ENCODE measurements around the gene OR2V2.
A peak's percentile ranks its signal among the peaks of the same experiment; 100 is the strongest.

OR2V2 gene

GRCh38 chr5:181186022-181186421 is 38.6 kb downstream of the OR2V2 start:
- H3K27ac ChIP-seq (ENCODE audit: low read depth, low read length) = no peak overlapping the region
- H3K4me1 ChIP-seq (ENCODE audit: control insufficient read depth, insufficient read depth, low read length, unreplicated experiment) = peaks cover 6% of the 10 kb centered on the region

DNA sequence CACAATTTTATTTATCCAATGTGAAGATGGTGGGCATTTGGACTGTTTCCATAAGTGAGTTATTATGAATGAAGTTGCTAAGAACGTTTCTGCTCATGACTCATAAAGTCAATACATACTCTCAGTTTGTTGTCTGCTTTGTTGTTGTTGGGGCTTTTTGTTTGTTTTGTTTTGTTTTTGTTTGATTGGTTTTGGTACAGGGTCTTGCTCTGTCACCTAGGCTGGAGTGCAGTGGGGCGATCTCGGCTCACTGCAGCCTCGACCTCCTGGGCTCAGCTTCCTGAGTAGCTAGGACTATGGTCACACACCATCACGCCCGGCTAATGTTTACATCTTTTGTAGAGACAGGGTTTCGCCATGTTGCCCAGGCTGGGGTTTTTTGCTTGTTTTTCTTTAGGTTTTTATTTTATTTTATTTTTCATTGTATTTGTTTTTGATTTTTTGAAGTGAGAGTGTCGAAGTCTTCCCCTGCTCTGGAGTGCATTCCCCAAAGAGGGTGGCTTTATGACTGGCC is 39.7 kb downstream of the OR2V2 start:
- H3K4me1 ChIP-seq (ENCODE audit: control insufficient read depth, insufficient read depth, low read length, unreplicated experiment) = peaks cover 6% of the 10 kb centered on the region
- H3K4me3 ChIP-seq (ENCODE audit: low read depth, low read length) = peak overlapping the region; percentile 53
- no peaks in the 10 kb centered on the region; the same call in 1 of the 2 replicates for H3K27me3 ChIP-seq (ENCODE audit: insufficient read depth, low read length)
- H3K36me3 ChIP-seq (ENCODE audit: insufficient read depth, low read length) = no peaks in the 10 kb centered on the region
- H3K27ac ChIP-seq (ENCODE audit: low read depth, low read length) = peak overlapping the region; percentile 56
- H2AFZ ChIP-seq (ENCODE audit: low read length, unreplicated experiment) = peak overlapping the region; percentile 2
- H3K79me2 ChIP-seq (ENCODE audit: control insufficient read depth, insufficient read depth, low read length, unreplicated experiment) = no peaks in the 10 kb centered on the region

More at GRCh38 chr5:181186022-181186421, 38.6 kb downstream of the OR2V2 start:
- no peaks in the 10 kb centered on the region for H3K79me2 ChIP-seq (ENCODE audit: control insufficient read depth, insufficient read depth, low read length, unreplicated experiment)
- no peaks in the 10 kb centered on the region; the same call in 1 of the 2 replicates for H3K27me3 ChIP-seq (ENCODE audit: insufficient read depth, low read length)
- H3K36me3 ChIP-seq (ENCODE audit: insufficient read depth, low read length) = no peaks in the 10 kb centered on the region
- H2AFZ ChIP-seq (ENCODE audit: low read length, unreplicated experiment) = no peak overlapping the region
- H3K4me3 ChIP-seq (ENCODE audit: low read depth, low read length) = no peak overlapping the region

GRCh38 chr5:181187500-181188213 is 40.3 kb downstream of the OR2V2 start:
- no peaks in the 10 kb centered on the region for H3K79me2 ChIP-seq (ENCODE audit: control insufficient read depth, insufficient read depth, low read length, unreplicated experiment)
- H3K4me1 ChIP-seq (ENCODE audit: control insufficient read depth, insufficient read depth, low read length, unreplicated experiment) = peaks cover 10% of the 10 kb centered on the region
- peak overlapping the region; percentile 2 for H2AFZ ChIP-seq (ENCODE audit: low read length, unreplicated experiment)
- H3K36me3 ChIP-seq (ENCODE audit: insufficient read depth, low read length) = no peaks in the 10 kb centered on the region
- H3K27ac ChIP-seq (ENCODE audit: low read depth, low read length) = peak overlapping the region; percentile 56
- peak overlapping the region; percentile 59 for H3K4me3 ChIP-seq (ENCODE audit: low read depth, low read length)
- H3K27me3 ChIP-seq (ENCODE audit: insufficient read depth, low read length) = no peaks in the 10 kb centered on the region; the same call in 1 of the 2 replicates

- peaks cover 13% of the 10 kb centered on the region for H3K4me1 ChIP-seq (ENCODE audit: control insufficient read depth, insufficient read depth, low read length, unreplicated experiment)
- no peaks in the 10 kb centered on the region for H3K36me3 ChIP-seq (ENCODE audit: insufficient read depth, low read length)
- H3K4me3 ChIP-seq (ENCODE audit: low read depth, low read length) = peak overlapping the region; percentile 81
- H2AFZ ChIP-seq (ENCODE audit: low read length, unreplicated experiment) = peak overlapping the region; percentile 89
- peak overlapping the region; percentile 69 for H3K27ac ChIP-seq (ENCODE audit: low read depth, low read length)
- H3K79me2 ChIP-seq (ENCODE audit: control insufficient read depth, insufficient read depth, low read length, unreplicated experiment) = no peaks in the 10 kb centered on the region
- H3K27me3 ChIP-seq (ENCODE audit: insufficient read depth, low read length) = no peaks in the 10 kb centered on the region; the same call in 1 of the 2 replicates
Measured at GRCh38 chr5:181188700-181189362, 41.4 kb downstream of the OR2V2 start.

DNA sequence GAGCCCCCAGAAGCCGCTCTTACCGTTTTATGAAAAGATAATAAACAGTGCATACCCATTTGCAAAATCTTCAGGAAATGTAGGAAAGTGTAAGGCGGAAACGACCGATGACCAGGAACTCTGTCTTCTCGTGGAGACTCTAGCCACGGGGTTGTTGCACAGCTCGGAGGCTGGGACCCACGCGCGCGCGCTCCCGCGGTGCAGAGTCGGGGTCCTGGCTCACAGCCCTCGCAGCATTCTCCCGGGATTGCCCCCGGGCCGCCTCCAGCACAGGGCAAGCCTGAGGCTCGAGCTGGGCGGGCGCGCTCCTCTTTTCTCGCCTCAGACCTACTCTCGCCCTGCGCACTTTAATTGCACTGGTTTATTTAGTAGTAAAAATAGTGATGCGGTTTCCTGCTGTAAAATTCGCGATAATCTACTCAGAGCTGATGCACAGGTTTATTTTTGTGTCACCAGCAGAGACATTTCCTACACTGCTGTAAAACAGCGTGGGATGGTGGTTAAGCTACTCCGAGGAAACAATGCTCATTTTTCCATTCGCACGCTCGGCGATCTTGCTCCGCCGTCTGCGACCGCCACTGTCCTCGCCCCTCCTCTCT is 42.1 kb downstream of the OR2V2 start:
- H3K4me1 ChIP-seq (ENCODE audit: control insufficient read depth, insufficient read depth, low read length, unreplicated experiment) = peaks cover 13% of the 10 kb centered on the region
- H3K4me3 ChIP-seq (ENCODE audit: low read depth, low read length) = peak overlapping the region; percentile 81
- no peaks in the 10 kb centered on the region; the same call in 1 of the 2 replicates for H3K27me3 ChIP-seq (ENCODE audit: insufficient read depth, low read length)
- H3K36me3 ChIP-seq (ENCODE audit: insufficient read depth, low read length) = no peaks in the 10 kb centered on the region
- H3K79me2 ChIP-seq (ENCODE audit: control insufficient read depth, insufficient read depth, low read length, unreplicated experiment) = no peaks in the 10 kb centered on the region
- peak overlapping the region; percentile 19 for H2AFZ ChIP-seq (ENCODE audit: low read length, unreplicated experiment)
- no peak overlapping the region for H3K27ac ChIP-seq (ENCODE audit: low read depth, low read length)

- H3K4me3 ChIP-seq (ENCODE audit: low read depth, low read length) = peak overlapping the region; percentile 81
- peaks cover 13% of the 10 kb centered on the region for H3K4me1 ChIP-seq (ENCODE audit: control insufficient read depth, insufficient read depth, low read length, unreplicated experiment)
- peak overlapping the region; percentile 54 for H2AFZ ChIP-seq (ENCODE audit: low read length, unreplicated experiment)
- no peaks in the 10 kb centered on the region for H3K79me2 ChIP-seq (ENCODE audit: control insufficient read depth, insufficient read depth, low read length, unreplicated experiment)
- H3K36me3 ChIP-seq (ENCODE audit: insufficient read depth, low read length) = no peaks in the 10 kb centered on the region
- H3K27me3 ChIP-seq (ENCODE audit: insufficient read depth, low read length) = no peaks in the 10 kb centered on the region; the same call in 1 of the 2 replicates
- H3K27ac ChIP-seq (ENCODE audit: low read depth, low read length) = no peak overlapping the region
Measured at GRCh38 chr5:181189962-181190710, 42.8 kb downstream of the OR2V2 start.

- no peaks in the 10 kb centered on the region; the same call in 1 of the 2 replicates for H3K27me3 ChIP-seq (ENCODE audit: insufficient read depth, low read length)
- H3K36me3 ChIP-seq (ENCODE audit: insufficient read depth, low read length) = no peaks in the 10 kb centered on the region
- H2AFZ ChIP-seq (ENCODE audit: low read length, unreplicated experiment) = peak overlapping the region; percentile 54
- peaks cover 13% of the 10 kb centered on the region for H3K4me1 ChIP-seq (ENCODE audit: control insufficient read depth, insufficient read depth, low read length, unreplicated experiment)
- no peaks in the 10 kb centered on the region for H3K79me2 ChIP-seq (ENCODE audit: control insufficient read depth, insufficient read depth, low read length, unreplicated experiment)
- no peak overlapping the region for H3K27ac ChIP-seq (ENCODE audit: low read depth, low read length)
- H3K4me3 ChIP-seq (ENCODE audit: low read depth, low read length) = peak overlapping the region; percentile 81
Measured at GRCh38 chr5:181190711-181191525, 43.5 kb downstream of the OR2V2 start.

DNA sequence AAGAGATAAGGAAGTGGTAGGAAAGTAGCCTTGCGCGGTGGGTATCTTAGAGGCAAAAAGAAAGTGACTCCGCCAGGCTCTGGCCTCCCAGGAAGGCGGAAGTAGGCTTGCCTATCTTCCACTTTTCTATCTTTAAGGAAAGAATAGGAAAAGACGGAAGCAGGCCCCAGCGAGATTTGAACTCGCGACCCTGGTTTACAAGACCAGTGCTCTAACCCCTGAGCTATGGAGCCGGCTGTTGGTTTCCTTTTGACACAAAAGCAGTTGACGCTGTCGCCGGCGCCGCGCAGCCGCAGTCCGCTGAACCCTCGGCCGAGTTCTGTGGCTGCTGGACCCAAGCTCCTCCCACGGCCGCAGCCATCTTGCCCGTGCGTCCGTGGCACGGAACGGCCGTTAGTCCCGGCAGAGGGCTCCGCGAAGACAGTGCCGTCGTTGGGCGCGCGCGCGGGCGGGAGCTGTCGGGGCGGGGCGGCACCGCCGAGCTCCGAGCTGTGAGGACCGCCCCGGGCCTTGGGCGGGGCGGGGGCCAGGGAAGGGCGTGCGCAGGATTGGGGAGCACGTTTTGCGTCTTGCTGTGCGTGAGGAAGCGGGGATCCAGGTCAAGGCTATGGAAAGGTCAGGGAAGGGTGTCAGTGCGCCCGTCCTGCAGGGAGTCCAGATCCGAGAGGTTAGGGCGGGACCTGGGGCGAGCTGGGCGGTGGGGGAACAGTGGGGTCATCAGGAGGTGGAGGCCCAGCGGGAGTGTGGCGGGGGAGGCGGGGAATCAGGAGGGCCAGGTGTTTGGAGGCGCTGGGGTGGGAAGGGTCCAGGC is 44.3 kb downstream of the OR2V2 start:
- no peaks in the 10 kb centered on the region; the same call in 1 of the 2 replicates for H3K27me3 ChIP-seq (ENCODE audit: insufficient read depth, low read length)
- peaks cover 13% of the 10 kb centered on the region for H3K4me1 ChIP-seq (ENCODE audit: control insufficient read depth, insufficient read depth, low read length, unreplicated experiment)
- peak overlapping the region; percentile 81 for H3K4me3 ChIP-seq (ENCODE audit: low read depth, low read length)
- H2AFZ ChIP-seq (ENCODE audit: low read length, unreplicated experiment) = peak overlapping the region; percentile 54
- H3K27ac ChIP-seq (ENCODE audit: low read depth, low read length) = peak overlapping the region; percentile 51; the same call in 1 of the 2 replicates
- H3K79me2 ChIP-seq (ENCODE audit: control insufficient read depth, insufficient read depth, low read length, unreplicated experiment) = no peaks in the 10 kb centered on the region
- H3K36me3 ChIP-seq (ENCODE audit: insufficient read depth, low read length) = no peaks in the 10 kb centered on the region
